ENCODE data around the gene GON7. TPM values are rescaled to one million over a fixed set of nuclear protein-coding genes. Genes with fewer than 3 reads are reported as not detected.
"Not testable (repeated sequence)": the region's sequence is repeated elsewhere in the genome, so short reads cannot be mapped to it uniquely, and the experiment has no call there.

Gene GON7
- total and polyA plus RNA-seq, 7 donors: 7.4 to 49.3 (median 10.3) TPM

DNA sequence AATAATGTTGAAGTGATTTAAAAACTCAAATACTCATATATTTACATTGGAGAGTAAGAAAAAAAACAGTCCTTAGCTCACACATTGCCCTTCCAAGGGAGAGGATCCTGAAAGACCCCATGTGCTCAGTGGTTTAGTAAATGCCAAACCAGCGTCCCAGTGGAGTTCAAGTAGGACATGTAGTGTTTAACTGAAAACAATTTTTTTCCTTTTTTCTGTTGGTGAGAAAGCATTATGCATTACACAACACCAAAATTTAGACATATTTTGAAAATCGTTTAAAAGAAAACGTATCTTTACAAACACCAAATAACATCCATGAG lies 33.8 kb upstream of the GON7 start:
- Histone ChIP-seq H3K9me3 (no peaks in the 10 kb centered on the region), H3K27ac (no peak overlapping the region), H3K27me3 (ENCODE audit: insufficient read depth in 3 of 3, low read length in 2 of 3) (no peaks in the 10 kb centered on the region), H3K4me3 (no peak overlapping the region), H3K4me1 (no peaks in the 10 kb centered on the region), H3K36me3 (ENCODE audit: insufficient read depth in 1 of 2, low read depth in 1 of 2) (peaks cover 3 to 57% of the 10 kb centered on the region in 2 donors)
- TF ChIP-seq, protein P1, sequence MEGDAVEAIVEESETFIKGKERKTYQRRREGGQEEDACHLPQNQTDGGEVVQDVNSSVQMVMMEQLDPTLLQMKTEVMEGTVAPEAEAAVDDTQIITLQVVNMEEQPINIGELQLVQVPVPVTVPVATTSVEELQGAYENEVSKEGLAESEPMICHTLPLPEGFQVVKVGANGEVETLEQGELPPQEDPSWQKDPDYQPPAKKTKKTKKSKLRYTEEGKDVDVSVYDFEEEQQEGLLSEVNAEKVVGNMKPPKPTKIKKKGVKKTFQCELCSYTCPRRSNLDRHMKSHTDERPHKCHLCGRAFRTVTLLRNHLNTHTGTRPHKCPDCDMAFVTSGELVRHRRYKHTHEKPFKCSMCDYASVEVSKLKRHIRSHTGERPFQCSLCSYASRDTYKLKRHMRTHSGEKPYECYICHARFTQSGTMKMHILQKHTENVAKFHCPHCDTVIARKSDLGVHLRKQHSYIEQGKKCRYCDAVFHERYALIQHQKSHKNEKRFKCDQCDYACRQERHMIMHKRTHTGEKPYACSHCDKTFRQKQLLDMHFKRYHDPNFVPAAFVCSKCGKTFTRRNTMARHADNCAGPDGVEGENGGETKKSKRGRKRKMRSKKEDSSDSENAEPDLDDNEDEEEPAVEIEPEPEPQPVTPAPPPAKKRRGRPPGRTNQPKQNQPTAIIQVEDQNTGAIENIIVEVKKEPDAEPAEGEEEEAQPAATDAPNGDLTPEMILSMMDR (IDR thresholded peaks at IDR 0.05): no peak
- 87 to 91% (median 90%) methylated on average over 3 of the region's 3 CpGs for WGBS, 3 donors
- ATAC-seq: no peak
- intact Hi-C loops (cut with DNase I): no loop called here
- DNase-seq: no peak

DNA sequence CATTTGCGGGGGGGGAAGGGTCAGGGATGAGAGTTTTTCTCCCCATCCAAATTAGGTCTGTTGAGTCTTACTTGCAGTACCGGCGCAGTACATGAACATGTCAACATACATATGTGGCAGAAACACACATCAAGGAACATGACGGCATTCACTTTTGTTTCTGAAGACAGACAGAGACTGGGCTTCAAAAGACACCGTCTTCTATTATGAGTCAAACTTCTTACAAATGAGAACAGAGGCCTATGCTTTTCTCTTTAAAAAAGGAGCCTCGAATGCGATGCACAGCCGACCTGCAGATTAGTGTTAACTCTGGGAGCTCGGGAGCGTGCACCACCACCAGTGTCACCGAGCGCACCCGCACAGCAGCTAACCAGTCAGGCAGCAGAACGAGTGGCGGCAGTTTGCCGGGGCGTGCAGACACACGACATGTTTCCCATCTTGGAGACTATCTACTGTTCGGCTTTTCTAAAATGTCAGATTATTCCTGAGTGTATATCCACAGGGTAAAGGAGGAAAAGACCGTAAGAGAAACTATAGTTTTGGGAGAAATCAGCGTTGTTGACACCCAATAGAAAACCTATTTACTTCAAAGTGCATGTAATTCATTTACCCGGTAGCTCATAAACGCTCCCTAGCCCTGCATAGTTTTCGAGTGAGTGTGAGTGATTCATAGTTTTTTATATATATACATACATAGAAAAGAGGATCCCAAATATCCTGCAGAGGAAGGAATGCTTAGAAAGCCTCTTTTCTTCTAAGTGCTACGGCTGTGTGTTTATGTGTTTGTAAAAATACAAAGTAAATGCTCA lies 33.2 kb upstream of the GON7 start:
- WGBS, 3 donors: 93 to 95% (median 94%) methylated on average over 25 of the region's 25 CpGs
- ATAC-seq: no peak
- TF ChIP-seq, protein P1 (IDR thresholded peaks at IDR 0.05): no peak
- peaks cover 3 to 51% of the 10 kb centered on the region in 2 donors for H3K36me3 ChIP-seq (ENCODE audit: insufficient read depth in 1 of 2, low read depth in 1 of 2)
- no peaks in the 10 kb centered on the region for H3K9me3 ChIP-seq
- intact Hi-C loops (cut with DNase I): no loop called here
- no peak overlapping the region for H3K27ac ChIP-seq
- H3K27me3 ChIP-seq (ENCODE audit: insufficient read depth in 3 of 3, low read length in 2 of 3): no peaks in the 10 kb centered on the region
- H3K4me1 ChIP-seq: no peaks in the 10 kb centered on the region
- H3K4me3 ChIP-seq: no peak overlapping the region
- no peak for DNase-seq

DNA sequence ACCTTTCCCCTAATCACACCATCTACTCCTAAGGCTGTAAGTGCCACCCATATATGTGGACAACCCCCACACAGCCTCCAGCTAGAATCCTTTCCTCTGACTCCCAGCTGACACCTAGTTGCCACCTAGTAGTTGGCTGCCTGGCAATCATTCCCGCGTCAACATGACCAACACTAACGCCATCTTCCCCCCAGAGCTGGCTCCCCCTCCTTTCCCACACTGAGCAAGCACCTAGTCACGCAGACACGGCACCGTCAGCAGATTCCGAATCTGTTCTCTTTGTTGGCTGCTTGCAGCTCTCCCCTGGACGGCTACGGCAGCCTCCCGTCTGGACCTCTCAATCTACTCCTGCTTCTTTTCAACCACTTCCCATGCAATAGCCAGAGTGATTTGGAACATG lies 27.9 kb upstream of the GON7 start:
- DNase-seq (no peak), ATAC-seq (peak in 3 of 4 donors; percentile 38 to 74 (median 39))
- Histone ChIP-seq H3K36me3 (ENCODE audit: insufficient read depth in 1 of 2, low read depth in 1 of 2) (peaks cover 0 to under 1% of the 10 kb centered on the region in 2 donors), H3K27ac (no peak overlapping the region), H3K4me3 (no peak overlapping the region), H3K9me3 (no peaks in the 10 kb centered on the region), H3K4me1 (no peaks in the 10 kb centered on the region), H3K27me3 (ENCODE audit: insufficient read depth in 3 of 3, low read length in 2 of 3) (no peaks in the 10 kb centered on the region)
- WGBS, 3 donors: 30 to 51% (median 35%) methylated on average over 10 of the region's 10 CpGs
- intact Hi-C loops (cut with DNase I): no loop called here
- TF ChIP-seq, protein P1 (IDR thresholded peaks at IDR 0.05): no peak

DNA sequence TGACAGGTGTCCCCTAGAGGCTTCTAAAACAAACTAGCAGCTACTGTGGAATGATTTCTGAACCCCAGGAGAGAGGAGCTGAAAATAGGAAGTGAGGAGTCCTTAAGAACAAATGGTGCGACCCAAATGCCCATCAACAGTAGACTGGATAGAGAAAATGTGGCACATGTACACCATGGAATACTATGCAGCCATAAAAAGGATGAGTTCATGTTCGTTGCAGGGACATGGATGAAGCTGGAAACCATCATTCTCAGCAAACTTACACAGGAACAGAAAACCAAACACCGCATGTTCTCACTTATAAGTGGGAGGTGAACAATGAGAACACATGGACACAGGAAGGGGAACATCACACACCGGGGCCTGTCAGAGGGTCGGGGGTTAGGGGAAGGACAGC lies 26.2 kb upstream of the GON7 start:
- DNase-seq; H3K27me3 ChIP-seq (ENCODE audit: insufficient read depth in 3 of 3, low read length in 2 of 3); intact Hi-C loops (cut with DNase I); H3K4me3 ChIP-seq; H3K4me1 ChIP-seq; H3K27ac ChIP-seq; ATAC-seq; H3K9me3 ChIP-seq: not testable (repeated sequence)
- 91 to 97% (median 91%) methylated on average over 5 of the region's 5 CpGs for WGBS, 3 donors
- peaks cover 0 to 13% of the 10 kb centered on the region in 2 donors for H3K36me3 ChIP-seq (ENCODE audit: insufficient read depth in 1 of 2, low read depth in 1 of 2)

DNA sequence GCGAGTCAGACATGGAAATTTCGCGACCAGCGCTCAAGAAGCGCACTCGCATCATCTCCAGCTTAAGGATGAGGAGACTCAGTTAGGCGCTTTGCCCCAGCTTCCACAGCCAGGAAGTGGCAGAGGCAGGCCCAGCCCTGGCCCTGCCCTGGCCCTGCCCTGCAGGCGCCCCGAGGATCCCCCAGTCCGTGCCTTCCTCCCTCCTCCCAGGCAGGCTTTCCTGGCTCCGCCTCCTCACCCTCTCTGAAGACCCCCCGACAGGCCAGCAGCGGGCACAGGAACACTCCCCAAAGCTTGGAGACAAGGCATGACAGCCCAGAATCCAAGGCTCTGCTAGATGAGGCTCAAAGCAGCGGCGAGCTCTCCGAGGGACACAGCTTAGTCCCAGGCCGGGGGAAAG lies 25.3 kb upstream of the GON7 start:
- Histone ChIP-seq H3K4me3 (no peak overlapping the region), H3K36me3 (ENCODE audit: insufficient read depth in 1 of 2, low read depth in 1 of 2) (peaks cover 4 to 22% of the 10 kb centered on the region in 2 donors), H3K27me3 (ENCODE audit: insufficient read depth in 3 of 3, low read length in 2 of 3) (no peaks in the 10 kb centered on the region), H3K9me3 (no peaks in the 10 kb centered on the region), H3K27ac (no peak overlapping the region), H3K4me1 (no peaks in the 10 kb centered on the region)
- TF ChIP-seq, protein P1 (IDR thresholded peaks at IDR 0.05): no peak
- DNase-seq (no peak), ATAC-seq (no peak)
- 60 to 70% (median 66%) methylated on average over 16 to 17 of the region's 17 CpGs for WGBS, 3 donors
- intact Hi-C loops (cut with DNase I): no loop called here
